ENCODE measurements around the gene DNAJC9.

DNA sequence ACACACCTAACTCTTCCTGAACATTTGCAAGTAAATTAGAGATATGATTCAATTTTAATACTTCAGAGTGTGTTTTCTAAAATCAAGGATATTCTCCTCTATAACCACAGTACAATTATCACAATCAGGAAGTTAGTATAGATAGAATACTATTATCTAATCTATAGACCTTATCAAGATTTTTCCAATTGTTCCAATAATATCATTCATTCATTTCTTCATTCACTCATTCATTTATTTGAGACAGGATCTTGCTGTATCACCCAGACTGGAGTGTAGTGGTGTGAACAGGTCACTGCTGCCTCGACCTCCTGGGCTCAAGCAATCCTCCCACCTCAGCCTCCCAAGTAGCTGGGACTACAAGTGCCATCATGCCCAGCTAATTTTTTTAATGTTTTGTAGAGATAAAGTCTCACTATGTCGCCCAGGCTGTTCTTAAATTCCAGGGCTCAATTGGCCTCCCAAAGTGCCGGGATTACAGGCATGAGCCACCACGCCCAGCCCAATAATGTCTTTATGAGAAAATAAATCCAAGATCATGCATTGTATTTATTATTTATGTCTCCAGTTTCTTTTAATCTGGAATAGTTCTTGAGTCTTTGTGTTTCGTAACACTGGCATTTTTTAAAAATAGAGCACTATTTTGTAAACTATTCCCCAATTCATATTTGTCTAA is 16.0 kb upstream of the DNAJC9 start:
- TF ChIP-seq POLR2AphosphoS5 (IDR thresholded peaks at IDR 0.05; ENCODE audit: low read depth) = no peak
- TF ChIP-seq, protein P1, sequence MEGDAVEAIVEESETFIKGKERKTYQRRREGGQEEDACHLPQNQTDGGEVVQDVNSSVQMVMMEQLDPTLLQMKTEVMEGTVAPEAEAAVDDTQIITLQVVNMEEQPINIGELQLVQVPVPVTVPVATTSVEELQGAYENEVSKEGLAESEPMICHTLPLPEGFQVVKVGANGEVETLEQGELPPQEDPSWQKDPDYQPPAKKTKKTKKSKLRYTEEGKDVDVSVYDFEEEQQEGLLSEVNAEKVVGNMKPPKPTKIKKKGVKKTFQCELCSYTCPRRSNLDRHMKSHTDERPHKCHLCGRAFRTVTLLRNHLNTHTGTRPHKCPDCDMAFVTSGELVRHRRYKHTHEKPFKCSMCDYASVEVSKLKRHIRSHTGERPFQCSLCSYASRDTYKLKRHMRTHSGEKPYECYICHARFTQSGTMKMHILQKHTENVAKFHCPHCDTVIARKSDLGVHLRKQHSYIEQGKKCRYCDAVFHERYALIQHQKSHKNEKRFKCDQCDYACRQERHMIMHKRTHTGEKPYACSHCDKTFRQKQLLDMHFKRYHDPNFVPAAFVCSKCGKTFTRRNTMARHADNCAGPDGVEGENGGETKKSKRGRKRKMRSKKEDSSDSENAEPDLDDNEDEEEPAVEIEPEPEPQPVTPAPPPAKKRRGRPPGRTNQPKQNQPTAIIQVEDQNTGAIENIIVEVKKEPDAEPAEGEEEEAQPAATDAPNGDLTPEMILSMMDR (IDR thresholded peaks at IDR 0.05; ENCODE audit: insufficient read depth, low read length) = no peak
- TF ChIP-seq, protein P2, sequence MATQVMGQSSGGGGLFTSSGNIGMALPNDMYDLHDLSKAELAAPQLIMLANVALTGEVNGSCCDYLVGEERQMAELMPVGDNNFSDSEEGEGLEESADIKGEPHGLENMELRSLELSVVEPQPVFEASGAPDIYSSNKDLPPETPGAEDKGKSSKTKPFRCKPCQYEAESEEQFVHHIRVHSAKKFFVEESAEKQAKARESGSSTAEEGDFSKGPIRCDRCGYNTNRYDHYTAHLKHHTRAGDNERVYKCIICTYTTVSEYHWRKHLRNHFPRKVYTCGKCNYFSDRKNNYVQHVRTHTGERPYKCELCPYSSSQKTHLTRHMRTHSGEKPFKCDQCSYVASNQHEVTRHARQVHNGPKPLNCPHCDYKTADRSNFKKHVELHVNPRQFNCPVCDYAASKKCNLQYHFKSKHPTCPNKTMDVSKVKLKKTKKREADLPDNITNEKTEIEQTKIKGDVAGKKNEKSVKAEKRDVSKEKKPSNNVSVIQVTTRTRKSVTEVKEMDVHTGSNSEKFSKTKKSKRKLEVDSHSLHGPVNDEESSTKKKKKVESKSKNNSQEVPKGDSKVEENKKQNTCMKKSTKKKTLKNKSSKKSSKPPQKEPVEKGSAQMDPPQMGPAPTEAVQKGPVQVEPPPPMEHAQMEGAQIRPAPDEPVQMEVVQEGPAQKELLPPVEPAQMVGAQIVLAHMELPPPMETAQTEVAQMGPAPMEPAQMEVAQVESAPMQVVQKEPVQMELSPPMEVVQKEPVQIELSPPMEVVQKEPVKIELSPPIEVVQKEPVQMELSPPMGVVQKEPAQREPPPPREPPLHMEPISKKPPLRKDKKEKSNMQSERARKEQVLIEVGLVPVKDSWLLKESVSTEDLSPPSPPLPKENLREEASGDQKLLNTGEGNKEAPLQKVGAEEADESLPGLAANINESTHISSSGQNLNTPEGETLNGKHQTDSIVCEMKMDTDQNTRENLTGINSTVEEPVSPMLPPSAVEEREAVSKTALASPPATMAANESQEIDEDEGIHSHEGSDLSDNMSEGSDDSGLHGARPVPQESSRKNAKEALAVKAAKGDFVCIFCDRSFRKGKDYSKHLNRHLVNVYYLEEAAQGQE (IDR thresholded peaks at IDR 0.05; ENCODE audit: insufficient replicate concordance, low read depth) = no peak

Data from HL-60 (cell line).